ENCODE results near the gene HIBADH.
"Not testable (repeated sequence)": the region's sequence is repeated elsewhere in the genome, so short reads cannot be mapped to it uniquely, and the experiment has no call there.

Gene HIBADH

GRCh38 chr7:27581119-27581518 lies 81.6 kb downstream of the HIBADH start:
- no peaks in the 10 kb centered on the region for H3K36me3 Mint-ChIP-seq (ENCODE audit: low read depth)
- H3K27ac Mint-ChIP-seq = no peak overlapping the region
- H3K4me1 Mint-ChIP-seq (ENCODE audit: low read depth) = no peaks in the 10 kb centered on the region
- no peaks in the 10 kb centered on the region for H3K9me3 Mint-ChIP-seq
- no peak for DNase-seq
- no peak overlapping the region for H3K4me3 Mint-ChIP-seq
- no peaks in the 10 kb centered on the region for H3K27me3 Mint-ChIP-seq

DNA sequence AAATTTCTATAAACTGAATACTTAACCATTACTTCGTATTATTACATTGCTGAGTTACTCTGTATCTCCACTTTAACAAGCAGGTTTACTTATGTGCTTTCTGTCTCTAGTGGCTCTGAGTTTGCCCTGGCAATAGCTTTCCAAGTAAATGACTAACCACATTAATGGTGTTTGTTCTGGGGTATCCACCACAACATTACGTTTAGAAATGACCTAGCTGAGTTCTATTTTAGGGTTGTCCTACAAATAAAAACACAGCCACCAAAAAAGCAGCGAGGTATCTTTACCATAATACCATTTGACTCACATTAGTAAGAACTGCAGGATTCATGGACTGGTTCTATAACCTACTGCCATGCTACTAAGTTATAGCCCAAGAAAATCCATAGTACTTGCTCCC lies 83.1 kb downstream of the HIBADH start:
- no peaks in the 10 kb centered on the region for H3K9me3 Mint-ChIP-seq
- no peaks in the 10 kb centered on the region for H3K4me1 Mint-ChIP-seq (ENCODE audit: low read depth)
- DNase-seq = no peak
- no peaks in the 10 kb centered on the region for H3K27me3 Mint-ChIP-seq
- H3K27ac Mint-ChIP-seq = no peak overlapping the region
- H3K4me3 Mint-ChIP-seq = no peak overlapping the region
- no peaks in the 10 kb centered on the region for H3K36me3 Mint-ChIP-seq (ENCODE audit: low read depth)

DNA sequence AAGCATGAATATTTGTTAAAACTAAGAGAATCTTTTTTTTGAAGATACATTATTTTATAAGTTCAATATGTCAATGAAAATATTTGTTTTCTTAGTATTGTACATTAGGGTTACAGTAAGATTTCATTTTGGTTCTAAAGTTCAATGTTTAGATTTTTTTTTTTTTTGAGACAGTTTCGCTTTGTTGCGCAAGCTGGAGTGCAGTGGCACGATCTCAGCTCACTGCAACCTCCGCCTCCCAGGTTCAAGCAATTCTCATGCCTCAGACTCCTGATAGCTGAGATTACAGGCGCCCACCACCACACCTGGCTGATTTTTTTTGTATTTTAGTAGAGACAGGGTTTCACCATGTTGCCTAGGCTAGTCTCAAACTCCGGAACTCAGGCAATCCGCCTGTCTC lies 84.5 kb downstream of the HIBADH start:
- not testable (repeated sequence) for H3K27me3 Mint-ChIP-seq; H3K9me3 Mint-ChIP-seq; H3K27ac Mint-ChIP-seq; DNase-seq; H3K36me3 Mint-ChIP-seq (ENCODE audit: low read depth); H3K4me1 Mint-ChIP-seq (ENCODE audit: low read depth); H3K4me3 Mint-ChIP-seq

DNA sequence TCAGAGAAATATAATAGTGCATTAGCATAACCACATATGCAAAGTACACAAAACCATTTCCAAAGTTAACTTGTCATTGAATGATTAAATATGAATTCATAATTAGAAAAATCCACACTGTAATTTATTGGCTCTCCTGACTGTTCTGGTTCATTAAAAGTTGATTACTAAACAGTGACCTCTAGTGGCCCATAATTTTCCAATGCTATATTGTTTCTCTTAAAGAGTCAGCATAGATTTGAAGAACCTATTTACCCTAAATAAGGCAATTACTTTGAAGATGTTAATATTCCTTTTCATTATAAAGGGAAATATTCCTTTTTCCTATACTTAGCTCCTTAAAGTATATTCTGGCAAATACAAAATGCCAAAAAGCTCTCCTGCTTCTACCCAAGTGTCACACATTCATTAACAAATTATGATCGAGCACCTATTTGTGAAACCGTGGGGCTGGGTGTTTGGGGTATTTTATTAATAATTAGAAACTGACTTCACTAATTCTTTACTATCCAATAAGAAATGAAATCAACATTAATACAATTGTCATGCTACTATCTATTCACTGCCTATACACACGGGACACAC lies 86.2 kb downstream of the HIBADH start:
- no peak for DNase-seq
- Mint-ChIP-seq H3K9me3 (no peaks in the 10 kb centered on the region), H3K36me3 (ENCODE audit: low read depth) (peaks cover 3% of the 10 kb centered on the region), H3K4me1 (ENCODE audit: low read depth) (no peaks in the 10 kb centered on the region), H3K27me3 (no peaks in the 10 kb centered on the region), H3K4me3 (no peak overlapping the region), H3K27ac (no peak overlapping the region)

GRCh38 chr7:27575613-27576012 lies 87.1 kb downstream of the HIBADH start:
- peaks cover 3% of the 10 kb centered on the region for H3K36me3 Mint-ChIP-seq (ENCODE audit: low read depth)
- H3K27ac Mint-ChIP-seq = no peak overlapping the region
- no peak overlapping the region for H3K4me3 Mint-ChIP-seq

GRCh38 chr7:27569106-27569505 lies 93.6 kb downstream of the HIBADH start:
- no peak for DNase-seq
- H3K4me3 Mint-ChIP-seq = no peak overlapping the region
- no peak overlapping the region for H3K27ac Mint-ChIP-seq
- H3K4me1 Mint-ChIP-seq (ENCODE audit: low read depth) = no peaks in the 10 kb centered on the region
- H3K9me3 Mint-ChIP-seq = peaks cover 11% of the 10 kb centered on the region
- H3K27me3 Mint-ChIP-seq = no peaks in the 10 kb centered on the region
- H3K36me3 Mint-ChIP-seq (ENCODE audit: low read depth) = peaks cover 14% of the 10 kb centered on the region

More at GRCh38 chr7:27575613-27576012, 87.1 kb downstream of the HIBADH start:
- H3K9me3 Mint-ChIP-seq = no peaks in the 10 kb centered on the region
- H3K4me1 Mint-ChIP-seq (ENCODE audit: low read depth) = no peaks in the 10 kb centered on the region
- H3K27me3 Mint-ChIP-seq = no peaks in the 10 kb centered on the region
- DNase-seq = no peak

GRCh38 chr7:27567266-27567665 lies 95.4 kb downstream of the HIBADH start:
- Mint-ChIP-seq H3K36me3 (ENCODE audit: low read depth) (peaks cover 17% of the 10 kb centered on the region), H3K4me1 (ENCODE audit: low read depth) (no peaks in the 10 kb centered on the region), H3K9me3 (peaks cover 13% of the 10 kb centered on the region), H3K27ac (no peak overlapping the region), H3K27me3 (no peaks in the 10 kb centered on the region), H3K4me3 (no peak overlapping the region)
- DNase-seq = no peak

DNA sequence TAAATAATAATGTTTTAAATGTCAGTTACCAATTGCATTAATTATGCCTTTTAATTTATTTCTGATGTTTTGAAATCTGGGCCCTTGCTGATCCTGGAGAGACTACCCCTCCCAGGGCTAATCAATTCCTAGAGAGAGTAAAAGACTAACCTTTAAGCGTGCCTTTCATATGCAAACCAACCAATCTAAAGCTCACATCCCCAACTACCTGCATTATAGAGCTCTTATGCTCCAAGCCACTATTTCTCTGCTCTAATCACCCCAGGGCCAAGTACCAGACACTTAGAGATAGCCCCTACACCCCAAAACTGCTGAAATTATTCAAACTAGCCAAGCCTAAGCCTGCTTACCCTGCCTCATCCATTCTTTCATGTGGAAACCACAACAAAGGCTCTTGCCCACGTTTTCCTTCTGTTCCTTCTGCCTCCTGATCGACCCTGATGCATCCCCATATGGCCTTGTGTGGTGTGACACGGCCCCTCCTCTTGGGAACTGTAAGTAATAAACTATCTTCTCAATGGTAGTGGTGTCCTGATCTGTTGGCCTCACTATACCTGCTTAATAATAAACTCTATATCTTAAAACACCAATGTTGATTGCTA lies 97.7 kb downstream of the HIBADH start:
- no peak for DNase-seq
- Mint-ChIP-seq H3K36me3 (ENCODE audit: low read depth) (peaks cover 14% of the 10 kb centered on the region), H3K9me3 (peaks cover 13% of the 10 kb centered on the region), H3K27me3 (no peaks in the 10 kb centered on the region), H3K27ac (no peak overlapping the region), H3K4me1 (ENCODE audit: low read depth) (no peaks in the 10 kb centered on the region), H3K4me3 (no peak overlapping the region)

DNA sequence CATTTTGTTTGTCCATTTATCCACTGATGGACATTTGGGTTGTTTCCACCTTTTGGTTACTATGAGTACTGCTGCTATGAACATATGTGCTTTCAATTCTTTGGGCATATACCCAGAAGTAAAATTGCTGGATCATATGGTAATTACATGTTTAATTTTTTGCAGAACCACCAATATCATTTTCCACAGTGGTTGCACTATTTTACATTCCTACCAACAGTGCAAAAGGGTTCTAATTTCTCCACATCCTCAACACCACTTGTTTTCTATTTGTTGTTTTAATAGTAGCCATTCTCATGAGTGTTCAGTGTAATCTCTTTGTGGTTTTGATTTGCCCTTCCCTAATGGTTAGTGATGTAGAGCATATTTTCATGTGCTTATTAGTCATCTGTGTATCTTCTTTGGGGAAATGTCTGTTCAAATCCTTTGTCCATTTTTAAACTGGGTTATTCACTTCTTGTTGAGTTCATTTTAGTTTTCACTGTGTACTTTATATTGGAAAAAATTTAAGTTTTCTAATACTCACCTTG lies 101.9 kb downstream of the HIBADH start:
- peaks cover 5% of the 10 kb centered on the region for H3K36me3 Mint-ChIP-seq (ENCODE audit: low read depth)
- DNase-seq = no peak
- H3K4me1 Mint-ChIP-seq (ENCODE audit: low read depth) = no peaks in the 10 kb centered on the region
- H3K9me3 Mint-ChIP-seq = peaks cover 13% of the 10 kb centered on the region
- no peak overlapping the region for H3K27ac Mint-ChIP-seq
- H3K27me3 Mint-ChIP-seq = no peaks in the 10 kb centered on the region
- no peak overlapping the region for H3K4me3 Mint-ChIP-seq

- no peaks in the 10 kb centered on the region for H3K9me3 Mint-ChIP-seq
- no peak overlapping the region for H3K4me3 Mint-ChIP-seq
- H3K27ac Mint-ChIP-seq = no peak overlapping the region
- H3K27me3 Mint-ChIP-seq = no peaks in the 10 kb centered on the region
- no peaks in the 10 kb centered on the region for H3K4me1 Mint-ChIP-seq (ENCODE audit: low read depth)
- DNase-seq = no peak
- H3K36me3 Mint-ChIP-seq (ENCODE audit: low read depth) = no peaks in the 10 kb centered on the region
Observed at GRCh38 chr7:27555670-27556069, 107.0 kb downstream of the HIBADH start.

GRCh38 chr7:27554826-27555225 lies 107.9 kb downstream of the HIBADH start:
- Mint-ChIP-seq H3K4me1 (ENCODE audit: low read depth) (no peaks in the 10 kb centered on the region), H3K27ac (no peak overlapping the region), H3K27me3 (no peaks in the 10 kb centered on the region), H3K36me3 (ENCODE audit: low read depth) (no peaks in the 10 kb centered on the region), H3K4me3 (no peak overlapping the region), H3K9me3 (no peaks in the 10 kb centered on the region)
- DNase-seq = no peak

- Mint-ChIP-seq H3K4me3 (no peak overlapping the region), H3K27ac (no peak overlapping the region), H3K36me3 (ENCODE audit: low read depth) (no peaks in the 10 kb centered on the region), H3K27me3 (no peaks in the 10 kb centered on the region), H3K9me3 (no peaks in the 10 kb centered on the region), H3K4me1 (ENCODE audit: low read depth) (no peaks in the 10 kb centered on the region)
- DNase-seq = no peak
Observed at GRCh38 chr7:27553273-27553672, 109.4 kb downstream of the HIBADH start.

DNA sequence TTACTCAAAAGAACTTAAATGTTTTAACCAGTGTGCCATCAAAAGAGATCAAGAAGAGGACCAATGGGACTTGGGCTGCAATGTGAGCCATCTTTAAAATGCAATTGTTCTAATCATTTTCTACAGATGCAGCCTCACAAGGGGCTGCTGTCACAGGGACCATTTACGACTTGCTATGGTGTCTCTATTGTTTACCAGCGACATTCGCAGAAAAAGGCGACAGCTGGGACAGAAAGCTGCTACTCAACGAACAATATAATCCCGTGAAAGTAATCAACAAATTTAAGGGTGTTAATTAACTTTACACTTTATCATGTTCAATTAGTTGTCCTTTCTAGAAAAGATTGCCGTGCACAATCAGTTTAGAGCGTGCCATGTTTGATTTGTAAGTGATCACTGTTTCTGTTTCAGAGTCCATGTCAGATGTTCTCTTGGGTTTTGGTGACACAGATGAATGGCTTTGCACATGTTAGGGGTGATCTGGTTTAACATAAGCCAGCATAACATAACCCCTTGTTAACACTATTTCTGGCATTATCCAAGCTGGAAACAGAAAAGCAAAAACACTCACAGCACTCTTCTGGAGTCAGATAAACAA lies 110.8 kb downstream of the HIBADH start:
- Mint-ChIP-seq H3K27ac (no peak overlapping the region), H3K9me3 (no peaks in the 10 kb centered on the region), H3K36me3 (ENCODE audit: low read depth) (no peaks in the 10 kb centered on the region), H3K4me3 (no peak overlapping the region), H3K27me3 (no peaks in the 10 kb centered on the region), H3K4me1 (ENCODE audit: low read depth) (no peaks in the 10 kb centered on the region)
- DNase-seq = no peak

DNA sequence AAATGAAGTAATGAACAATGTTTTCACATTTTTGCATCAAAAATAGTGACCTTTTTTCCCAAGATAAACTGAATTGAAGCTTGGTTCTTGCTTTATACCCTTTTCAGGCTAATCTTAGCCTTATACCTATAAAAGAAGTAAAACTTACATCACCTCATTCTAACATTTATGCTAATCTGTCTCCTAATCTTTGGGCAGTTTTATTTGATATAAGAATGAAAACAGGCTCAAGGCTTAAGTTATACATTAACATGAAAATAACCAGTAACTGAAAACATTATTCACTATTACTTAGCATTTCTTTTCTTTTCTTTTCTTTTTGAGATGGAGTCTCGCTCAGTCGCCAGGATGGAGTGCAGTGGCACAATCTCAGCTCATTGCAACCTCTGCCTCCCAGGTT lies 113.1 kb downstream of the HIBADH start:
- Mint-ChIP-seq H3K27ac (no peak overlapping the region), H3K9me3 (no peaks in the 10 kb centered on the region), H3K4me3 (no peak overlapping the region), H3K36me3 (ENCODE audit: low read depth) (no peaks in the 10 kb centered on the region), H3K4me1 (ENCODE audit: low read depth) (no peaks in the 10 kb centered on the region), H3K27me3 (no peaks in the 10 kb centered on the region)
- no peak for DNase-seq

DNA sequence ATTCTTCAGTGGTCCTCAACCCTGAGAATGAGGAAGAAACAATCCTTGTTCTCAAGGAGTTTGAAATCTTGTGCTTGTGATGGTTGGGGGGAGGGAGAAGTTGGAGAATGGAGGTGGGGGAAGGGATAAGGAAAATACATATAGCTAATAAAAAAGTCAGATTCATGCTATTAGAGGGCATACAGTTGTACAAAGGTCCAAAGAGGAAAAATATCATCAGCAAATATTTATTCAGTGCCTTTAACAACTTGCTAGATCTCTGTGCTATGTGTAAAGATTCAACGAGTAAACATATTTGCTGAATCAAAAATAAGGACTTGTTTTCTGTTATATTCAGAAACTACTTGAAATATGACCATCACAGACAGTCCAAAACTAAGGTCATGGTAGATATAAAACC lies 114.4 kb downstream of the HIBADH start:
- H3K4me1 Mint-ChIP-seq (ENCODE audit: low read depth) = no peaks in the 10 kb centered on the region
- no peak overlapping the region for H3K4me3 Mint-ChIP-seq
- DNase-seq = no peak
- peaks cover 4% of the 10 kb centered on the region for H3K36me3 Mint-ChIP-seq (ENCODE audit: low read depth)
- H3K27me3 Mint-ChIP-seq = no peaks in the 10 kb centered on the region
- no peaks in the 10 kb centered on the region for H3K9me3 Mint-ChIP-seq
- no peak overlapping the region for H3K27ac Mint-ChIP-seq
